Spinal cord (tissue), 10 donors: ENCODE data around the gene SCUBE1. TPM values are rescaled to one million over a fixed set of nuclear protein-coding genes. Genes with fewer than 3 reads are reported as not detected.

Experiments
- DNase-seq, 6 donors: peaks; one replicate each; pipeline versions ENCODE4 v3.0.0 to v3.0.0-alpha.2; 2013 to 2015; ENCODE audit warnings: low spot score in 6 of 6, low read depth in 4 of 6
- H3K27ac ChIP-seq: one replicate; pipeline ENCODE4 v1.5.1; 2013; ENCODE audit warnings: low read depth, low read length, control low read depth
- H3K27me3 ChIP-seq: one replicate; pipeline ENCODE4 v1.6.1; 2013; ENCODE audit warnings: low read length; ENCODE audit not compliant: control insufficient read depth, insufficient read depth
- H3K36me3 ChIP-seq: one replicate; pipeline ENCODE4 v1.6.1; 2013; ENCODE audit warnings: low read length; ENCODE audit not compliant: control insufficient read depth, insufficient read depth
- H3K4me1 ChIP-seq: one replicate; pipeline ENCODE4 v1.6.1; 2013; ENCODE audit warnings: low read length; ENCODE audit not compliant: control insufficient read depth, insufficient read depth
- H3K4me3 ChIP-seq: one replicate; pipeline ENCODE4 v1.5.1; 2013; ENCODE audit warnings: low read depth, low read length, control low read depth
- H3K9me3 ChIP-seq: one replicate; pipeline ENCODE4 v1.6.1; 2013; ENCODE audit warnings: low read length; ENCODE audit not compliant: control insufficient read depth, insufficient read depth
- WGBS: methylation state at CpG from one replicate; pipeline ENCODE4 v1.1.5; 2013; ENCODE audit warnings: missing lambda C conversion rate; ENCODE audit not compliant: insufficient coverage; 5-methylcytosine and 5-hydroxymethylcytosine counted together
- polyA plus RNA-seq, 2 donors: library from polyadenylated mRNA; unstranded; fragments of 120-200 nt; gene quantifications; one replicate each; pipeline ENCODE4 v1.2.1, GENCODE V29; 2013; ENCODE audit not compliant: insufficient read length in 2 of 2
- total RNA-seq, 2 donors: library from RNA; depleted of rRNA in 1 of 2; stranded (reverse); fragments of 120-200 nt in 1 of 2; fragments of >200 nt in 1 of 2; gene quantifications; one replicate each; pipeline versions ENCODE4 v1.2.3 to v1.2.4, GENCODE V29; 2013 to 2014
- donor health status: healthy.

SCUBE1 gene
- total and polyA plus RNA-seq, 4 donors, result 5.3 to 13.1 (median 10.6) TPM

- Histone ChIP-seq H3K9me3 (no peaks in the 10 kb centered on the region), H3K36me3 (no peaks in the 10 kb centered on the region), H3K4me3 (no peak overlapping the region), H3K27me3 (peaks cover 41% of the 10 kb centered on the region), H3K4me1 (peaks cover 25% of the 10 kb centered on the region), H3K27ac (no peak overlapping the region)
- DNase-seq, result peak in 2 of 6 donors; percentile 42 to 52
- 4% methylated on average over 65 of the region's 65 CpGs for WGBS
These were observed 723 bp upstream of the SCUBE1 start for GRCh38 chr22:43343670-43344519.

DNA sequence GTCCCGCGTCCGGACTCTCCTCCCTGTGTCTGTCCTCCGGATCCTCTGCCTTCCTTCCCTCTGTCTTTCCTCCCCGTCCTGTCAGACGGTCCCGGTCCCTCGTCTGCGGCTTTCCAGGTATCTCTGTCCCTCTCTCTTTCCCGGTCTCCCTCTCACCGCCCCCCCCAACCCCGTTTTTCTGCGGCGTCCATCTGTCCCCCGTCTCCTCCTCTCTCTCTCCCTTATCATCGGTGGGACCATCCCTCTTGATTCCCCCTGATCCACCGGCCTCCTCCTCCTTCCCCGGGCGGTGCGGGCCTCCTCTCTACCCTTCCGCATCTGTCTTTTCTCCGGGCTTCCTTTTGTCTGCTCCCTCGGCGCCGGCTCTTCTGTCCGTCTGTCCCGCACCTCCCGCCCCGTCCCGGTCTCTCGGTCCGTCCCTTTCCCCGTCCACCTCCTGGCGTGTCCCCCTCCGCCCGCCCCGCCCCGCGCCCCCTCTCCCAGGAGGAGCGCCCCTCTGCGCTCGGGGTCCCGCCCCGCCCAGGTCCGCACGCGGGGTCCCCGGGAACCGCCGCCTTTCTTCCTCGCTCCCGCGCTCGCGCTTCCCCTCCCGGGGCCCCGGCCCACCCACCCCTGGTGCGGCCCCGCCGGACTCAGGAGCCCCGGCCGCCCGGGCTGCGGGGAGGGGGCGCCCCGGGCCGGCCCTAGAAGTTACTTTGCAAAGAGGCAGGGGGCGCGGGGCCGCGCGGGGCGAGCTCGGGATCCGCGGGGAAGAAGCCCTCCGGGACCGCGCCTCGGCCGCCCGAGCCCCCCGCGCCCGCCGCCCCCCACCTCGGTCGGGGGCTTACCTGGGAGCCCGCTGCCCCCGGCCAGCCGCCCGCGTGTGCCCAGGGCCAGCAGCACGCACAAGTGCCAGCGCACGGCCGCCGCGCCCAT lies 568 bp downstream of the SCUBE1 start:
- WGBS, result 1% methylated on average over 95 of the region's 99 CpGs
- Histone ChIP-seq H3K9me3 (no peaks in the 10 kb centered on the region), H3K4me3 (peak overlapping the region; percentile 9), H3K36me3 (no peaks in the 10 kb centered on the region), H3K27me3 (peaks cover 41% of the 10 kb centered on the region), H3K4me1 (peaks cover 25% of the 10 kb centered on the region), H3K27ac (no peak overlapping the region)
- DNase-seq, result peak in 1 of 6 donors; percentile 11

DNA sequence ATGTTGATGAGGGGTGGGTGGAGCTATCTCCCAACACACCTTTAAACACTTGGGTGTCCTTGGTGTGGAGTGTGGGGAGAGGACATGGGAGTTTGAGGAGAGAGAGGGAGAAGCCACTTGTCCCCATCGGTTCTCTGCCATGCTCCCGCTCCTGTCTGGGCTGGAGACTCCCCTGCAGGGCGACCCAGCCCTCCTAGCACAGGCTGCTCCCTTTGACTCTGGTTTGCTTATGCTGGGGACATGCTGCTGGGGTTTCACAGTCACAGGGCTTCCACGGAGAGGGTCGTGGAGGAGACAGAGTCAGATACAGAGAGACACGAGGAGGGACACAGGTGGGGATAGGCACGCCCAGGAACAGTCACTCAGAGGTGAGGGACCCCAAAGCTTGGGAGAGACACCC lies 1.6 kb downstream of the SCUBE1 start:
- peaks cover 2% of the 10 kb centered on the region for H3K36me3 ChIP-seq
- H3K27me3 ChIP-seq, result peaks cover 40% of the 10 kb centered on the region
- H3K4me1 ChIP-seq, result peaks cover 25% of the 10 kb centered on the region
- no peak for DNase-seq
- H3K27ac ChIP-seq, result no peak overlapping the region
- no peak overlapping the region for H3K4me3 ChIP-seq
- WGBS, result 62% methylated on average over 7 of the region's 7 CpGs
- H3K9me3 ChIP-seq, result no peaks in the 10 kb centered on the region

DNA sequence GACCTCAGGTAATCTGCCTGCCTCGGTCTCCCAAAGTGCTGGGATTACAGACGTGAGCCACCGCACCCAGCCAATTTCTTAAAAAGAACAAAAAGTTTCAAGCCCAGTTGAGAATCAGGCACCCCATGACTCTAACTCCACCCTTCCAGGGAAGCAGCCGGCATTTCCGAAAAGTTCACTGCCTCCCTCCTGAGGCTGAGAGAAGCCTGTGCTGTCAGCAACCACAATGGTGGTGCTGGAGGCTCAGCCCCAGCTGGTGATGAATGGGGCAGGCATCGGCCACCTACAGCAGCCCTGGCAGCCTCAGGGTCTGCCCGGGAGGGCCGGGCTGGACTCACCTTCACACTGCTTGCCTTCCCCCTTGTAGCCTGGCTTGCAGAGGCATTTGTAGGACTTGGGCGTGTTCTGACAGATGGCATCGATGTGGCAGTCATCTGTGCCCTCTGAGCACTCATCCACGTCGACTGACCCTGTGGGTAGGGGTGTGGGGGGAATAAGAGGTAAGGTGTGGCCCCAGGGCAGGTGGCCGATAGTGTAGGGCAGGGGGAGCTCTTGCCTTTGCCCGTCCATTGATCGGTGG lies 4.3 kb downstream of the SCUBE1 start:
- WGBS, result 74% methylated on average over 15 of the region's 15 CpGs
- no peaks in the 10 kb centered on the region for H3K9me3 ChIP-seq
- no peak for DNase-seq
- H3K27ac ChIP-seq, result no peak overlapping the region
- no peak overlapping the region for H3K4me3 ChIP-seq
- H3K4me1 ChIP-seq, result peaks cover 10% of the 10 kb centered on the region
- H3K27me3 ChIP-seq, result peaks cover 22% of the 10 kb centered on the region
- peaks cover 2% of the 10 kb centered on the region for H3K36me3 ChIP-seq

GRCh38 chr22:43337946-43338345 lies 5.2 kb downstream of the SCUBE1 start:
- peaks cover 6% of the 10 kb centered on the region for H3K4me1 ChIP-seq
- no peak overlapping the region for H3K4me3 ChIP-seq
- no peaks in the 10 kb centered on the region for H3K9me3 ChIP-seq
- WGBS, result 87% methylated on average over 3 of the region's 3 CpGs
- no peak for DNase-seq
- peaks cover 17% of the 10 kb centered on the region for H3K27me3 ChIP-seq
- no peak overlapping the region for H3K27ac ChIP-seq
- peaks cover 2% of the 10 kb centered on the region for H3K36me3 ChIP-seq

- Histone ChIP-seq H3K4me1 (peaks cover 5% of the 10 kb centered on the region), H3K27me3 (peaks cover 15% of the 10 kb centered on the region), H3K36me3 (peaks cover 2% of the 10 kb centered on the region), H3K27ac (no peak overlapping the region), H3K4me3 (no peak overlapping the region), H3K9me3 (no peaks in the 10 kb centered on the region)
- 87% methylated on average over 11 of the region's 11 CpGs for WGBS
- no peak for DNase-seq
These were observed 5.8 kb downstream of the SCUBE1 start for GRCh38 chr22:43337385-43337784.

GRCh38 chr22:43334378-43334777 lies 8.8 kb downstream of the SCUBE1 start:
- DNase-seq, result no peak

DNA sequence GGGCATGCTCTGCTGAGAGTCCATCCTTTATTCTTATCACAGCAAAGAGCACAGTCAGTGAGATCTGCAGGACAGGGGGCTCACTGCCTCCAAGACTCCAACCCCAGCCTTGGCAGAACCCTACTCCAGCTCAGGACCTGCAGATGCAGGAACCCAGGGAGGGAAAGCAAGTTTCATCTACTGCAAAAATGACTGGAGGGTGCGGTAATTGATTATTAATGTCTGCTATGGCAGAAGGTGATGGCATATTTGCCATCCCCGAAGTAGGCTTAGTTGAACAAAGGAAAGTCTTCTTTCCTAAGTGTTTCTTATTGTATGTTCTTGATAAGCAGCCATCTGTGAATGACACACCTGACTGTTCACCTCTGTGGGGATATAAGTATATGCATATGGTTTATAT lies 9.2 kb downstream of the SCUBE1 start:
- 100% methylated on average over 1 of the region's 2 CpGs for WGBS
- Histone ChIP-seq H3K9me3 (no peaks in the 10 kb centered on the region), H3K27ac (no peak overlapping the region), H3K4me1 (peaks cover 10% of the 10 kb centered on the region), H3K27me3 (no peaks in the 10 kb centered on the region), H3K4me3 (no peak overlapping the region), H3K36me3 (peaks cover 2% of the 10 kb centered on the region)
- DNase-seq, result no peak

More at GRCh38 chr22:43334378-43334777, 8.8 kb downstream of the SCUBE1 start:
- Histone ChIP-seq H3K4me1 (peaks cover 6% of the 10 kb centered on the region), H3K9me3 (no peaks in the 10 kb centered on the region), H3K4me3 (no peak overlapping the region), H3K27ac (no peak overlapping the region), H3K36me3 (peaks cover 2% of the 10 kb centered on the region), H3K27me3 (no peaks in the 10 kb centered on the region)
- 100% methylated on average over 3 of the region's 4 CpGs for WGBS

DNA sequence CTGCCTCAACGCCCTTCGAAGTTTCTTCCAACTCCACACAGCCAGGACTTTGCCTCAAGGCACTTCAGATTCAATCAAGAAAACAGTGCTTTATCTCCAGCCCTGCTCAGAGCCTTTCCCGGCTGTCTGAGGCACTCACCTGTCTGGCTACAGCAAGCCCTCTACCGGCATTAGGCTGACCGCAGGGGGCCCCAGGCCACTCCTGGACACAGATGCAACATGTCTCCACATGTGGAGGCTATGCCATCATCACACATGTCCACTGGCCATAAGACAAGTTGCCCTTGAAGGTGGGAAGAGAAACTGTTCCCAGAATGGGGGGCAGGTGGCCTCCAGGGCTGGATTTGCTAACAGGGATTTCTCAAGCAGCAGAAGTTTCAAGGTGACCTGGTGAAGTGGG lies 10.0 kb downstream of the SCUBE1 start:
- Histone ChIP-seq H3K36me3 (peaks cover 2% of the 10 kb centered on the region), H3K4me1 (peaks cover 11% of the 10 kb centered on the region), H3K9me3 (no peaks in the 10 kb centered on the region), H3K4me3 (no peak overlapping the region), H3K27ac (no peak overlapping the region), H3K27me3 (no peaks in the 10 kb centered on the region)
- 67% methylated on average over 1 of the region's 5 CpGs for WGBS
- no peak for DNase-seq
